Lower lobe of right lung (tissue), 2 donors: ENCODE data around the gene MPZL1. TPM values are rescaled to one million over a fixed set of nuclear protein-coding genes. Genes with fewer than 3 reads are reported as not detected.

Source experiments
- ATAC-seq, 2 donors: fragments of 200-7000 bp; cut with Tn5 transposase; one replicate each; pipeline ENCODE4 v1.9.1; 2020 to 2022; ENCODE audit warnings: mild to moderate bottlenecking in 2 of 2, moderate library complexity in 2 of 2
- DNase-seq: peaks from one replicate; pipeline ENCODE4 v3.0.0-alpha.2; 2020
- H3K27ac ChIP-seq: fragments of 200-600 bp; one replicate; pipeline ENCODE4 v1.8.0; 2022
- H3K27me3 ChIP-seq: fragments of 200-600 bp; one replicate; pipeline ENCODE4 v1.8.0; 2022; ENCODE audit warnings: low read depth
- H3K36me3 ChIP-seq: fragments of 200-600 bp; one replicate; pipeline ENCODE4 v1.8.0; 2022; ENCODE audit warnings: mild to moderate bottlenecking
- H3K4me1 ChIP-seq: fragments of 200-600 bp; one replicate; pipeline ENCODE4 v1.8.0; 2022
- H3K4me3 ChIP-seq: fragments of 200-600 bp; one replicate; pipeline ENCODE4 v1.8.0; 2022; ENCODE audit warnings: mild to moderate bottlenecking
- H3K9me3 ChIP-seq: fragments of 200-600 bp; one replicate; pipeline ENCODE4 v1.8.0; 2022
- intact Hi-C: fragments of 100-400 bp; cut with DNase I; formaldehyde crosslinking; loops from one replicate; pipeline ENCODE4 v1.11.0; 2022
- total RNA-seq: library from RNA; stranded (reverse); fragmentation: NEBNext Ultra II Directional; extraction: Animal tissue kit (Norgen Biotek cat#: 25700); gene quantifications from one replicate; pipeline ENCODE4 v1.2.1, GENCODE V29; 2021
- TF ChIP-seq, protein P1 (sequence below): fragments of 200-600 bp; IDR thresholded peaks from one replicate; pipeline ENCODE4 v1.8.0; 2022; ENCODE audit warnings: antibody characterized with exemption, mild to moderate bottlenecking
- donor health status: DM: no; HTN: yes; CAD: no; lungs with severe emphysema.

Gene MPZL1
- total RNA-seq, 1 donor from 2014 or later = 85.9 TPM

DNA sequence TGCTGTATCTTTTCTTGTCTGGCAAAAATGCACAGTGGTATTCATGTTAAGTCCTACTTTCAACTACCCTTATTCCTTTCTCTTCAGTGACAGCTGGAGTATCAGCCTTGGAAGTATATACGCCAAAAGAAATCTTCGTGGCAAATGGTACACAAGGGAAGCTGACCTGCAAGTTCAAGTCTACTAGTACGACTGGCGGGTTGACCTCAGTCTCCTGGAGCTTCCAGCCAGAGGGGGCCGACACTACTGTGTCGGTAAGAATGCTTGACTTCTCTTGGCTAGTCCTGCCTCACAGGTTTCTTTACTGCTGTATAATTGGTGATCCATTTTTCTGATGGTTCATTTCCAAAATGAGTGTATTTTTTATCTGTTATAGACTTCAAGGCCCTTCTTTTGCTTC lies 43.7 kb downstream of the MPZL1 start:
- intact Hi-C loops = no loop called here

DNA sequence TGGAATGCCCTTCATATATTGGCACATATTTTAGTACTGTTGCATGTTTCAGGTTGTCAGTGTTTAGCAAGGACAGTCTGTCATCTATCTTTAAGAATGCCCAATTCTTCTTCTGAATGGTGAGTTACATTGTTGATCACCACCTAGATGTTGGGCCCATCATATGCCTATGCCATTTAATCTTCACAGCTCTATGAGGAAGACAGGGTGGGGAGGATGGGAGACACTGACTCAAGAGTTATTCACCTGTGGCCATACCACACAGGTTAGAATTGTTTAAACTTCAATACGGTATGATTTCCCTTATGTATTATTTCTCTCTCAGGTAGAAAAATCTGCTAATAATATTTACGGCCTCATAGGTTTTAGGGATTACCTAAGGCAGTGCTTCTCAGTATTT lies 44.8 kb downstream of the MPZL1 start:
- ATAC-seq = no peak
- no peak for DNase-seq
- Histone ChIP-seq H3K4me1 (peaks cover 11% of the 10 kb centered on the region), H3K36me3 (peaks cover 38% of the 10 kb centered on the region), H3K4me3 (no peak overlapping the region), H3K27ac (no peak overlapping the region), H3K9me3 (no peaks in the 10 kb centered on the region), H3K27me3 (no peaks in the 10 kb centered on the region)
- TF ChIP-seq, protein P1, sequence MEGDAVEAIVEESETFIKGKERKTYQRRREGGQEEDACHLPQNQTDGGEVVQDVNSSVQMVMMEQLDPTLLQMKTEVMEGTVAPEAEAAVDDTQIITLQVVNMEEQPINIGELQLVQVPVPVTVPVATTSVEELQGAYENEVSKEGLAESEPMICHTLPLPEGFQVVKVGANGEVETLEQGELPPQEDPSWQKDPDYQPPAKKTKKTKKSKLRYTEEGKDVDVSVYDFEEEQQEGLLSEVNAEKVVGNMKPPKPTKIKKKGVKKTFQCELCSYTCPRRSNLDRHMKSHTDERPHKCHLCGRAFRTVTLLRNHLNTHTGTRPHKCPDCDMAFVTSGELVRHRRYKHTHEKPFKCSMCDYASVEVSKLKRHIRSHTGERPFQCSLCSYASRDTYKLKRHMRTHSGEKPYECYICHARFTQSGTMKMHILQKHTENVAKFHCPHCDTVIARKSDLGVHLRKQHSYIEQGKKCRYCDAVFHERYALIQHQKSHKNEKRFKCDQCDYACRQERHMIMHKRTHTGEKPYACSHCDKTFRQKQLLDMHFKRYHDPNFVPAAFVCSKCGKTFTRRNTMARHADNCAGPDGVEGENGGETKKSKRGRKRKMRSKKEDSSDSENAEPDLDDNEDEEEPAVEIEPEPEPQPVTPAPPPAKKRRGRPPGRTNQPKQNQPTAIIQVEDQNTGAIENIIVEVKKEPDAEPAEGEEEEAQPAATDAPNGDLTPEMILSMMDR = no peak
- intact Hi-C loops = no loop called here

More for the DNA sequence above, 43.7 kb downstream of the MPZL1 start:
- Histone ChIP-seq H3K9me3 (no peaks in the 10 kb centered on the region), H3K4me3 (no peak overlapping the region), H3K36me3 (peaks cover 38% of the 10 kb centered on the region), H3K4me1 (peaks cover 17% of the 10 kb centered on the region), H3K27ac (no peak overlapping the region), H3K27me3 (no peaks in the 10 kb centered on the region)
- DNase-seq (no peak), ATAC-seq (no peak)
- TF ChIP-seq, protein P1 = no peak

DNA sequence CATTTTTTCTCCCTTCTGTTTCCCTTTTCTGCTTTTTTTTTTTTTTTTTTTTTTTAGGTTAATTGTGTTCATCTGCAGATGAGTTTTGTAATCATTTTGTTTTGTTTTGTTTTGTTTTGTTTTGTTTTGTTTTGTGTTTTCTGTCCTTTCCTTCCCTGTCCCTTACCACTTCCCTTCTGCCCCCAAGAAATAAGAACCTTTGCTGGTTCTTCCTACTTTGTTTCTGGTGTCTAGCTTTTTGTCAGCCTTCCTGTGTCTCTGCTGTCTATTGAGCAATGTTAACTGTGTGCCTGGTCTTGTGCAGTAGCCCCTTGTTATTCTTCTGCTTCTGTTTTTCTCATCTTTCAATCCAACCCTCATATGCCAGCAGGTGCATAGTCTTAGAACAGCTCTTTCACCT lies 46.0 kb downstream of the MPZL1 start:
- intact Hi-C loops = no loop called here
- TF ChIP-seq, protein P1 = no peak
- Histone ChIP-seq H3K4me1 (peaks cover 8% of the 10 kb centered on the region), H3K4me3 (no peak overlapping the region), H3K9me3 (no peaks in the 10 kb centered on the region), H3K27me3 (no peaks in the 10 kb centered on the region), H3K27ac (no peak overlapping the region), H3K36me3 (peaks cover 48% of the 10 kb centered on the region)
- DNase-seq (no peak), ATAC-seq (peak in 1 of 2 donors; percentile 61)

DNA sequence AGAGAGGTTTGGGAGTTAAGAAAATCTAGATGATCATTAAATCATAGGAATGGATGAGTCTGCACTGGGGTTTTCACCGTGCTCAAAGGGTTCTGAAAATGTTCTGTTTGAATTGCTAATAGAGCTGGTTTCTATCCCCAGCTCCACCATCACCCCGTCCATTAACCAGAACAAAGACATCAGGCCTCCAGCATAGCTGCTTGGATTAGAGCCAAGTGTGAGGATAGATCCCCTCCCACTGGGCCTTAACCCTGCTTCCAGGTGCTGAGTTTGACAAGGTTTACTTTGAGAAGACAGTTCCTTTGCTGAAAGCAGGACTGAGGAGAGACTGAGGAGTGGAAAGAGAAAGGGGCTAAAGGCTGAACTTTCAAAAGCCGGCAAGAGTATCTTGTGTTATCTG lies 48.3 kb downstream of the MPZL1 start:
- DNase-seq (no peak), ATAC-seq (no peak)
- Histone ChIP-seq H3K27ac (no peak overlapping the region), H3K9me3 (no peaks in the 10 kb centered on the region), H3K4me3 (no peak overlapping the region), H3K4me1 (no peaks in the 10 kb centered on the region), H3K27me3 (no peaks in the 10 kb centered on the region), H3K36me3 (peaks cover 67% of the 10 kb centered on the region)
- intact Hi-C loops = no loop called here
- TF ChIP-seq, protein P1 = no peak

DNA sequence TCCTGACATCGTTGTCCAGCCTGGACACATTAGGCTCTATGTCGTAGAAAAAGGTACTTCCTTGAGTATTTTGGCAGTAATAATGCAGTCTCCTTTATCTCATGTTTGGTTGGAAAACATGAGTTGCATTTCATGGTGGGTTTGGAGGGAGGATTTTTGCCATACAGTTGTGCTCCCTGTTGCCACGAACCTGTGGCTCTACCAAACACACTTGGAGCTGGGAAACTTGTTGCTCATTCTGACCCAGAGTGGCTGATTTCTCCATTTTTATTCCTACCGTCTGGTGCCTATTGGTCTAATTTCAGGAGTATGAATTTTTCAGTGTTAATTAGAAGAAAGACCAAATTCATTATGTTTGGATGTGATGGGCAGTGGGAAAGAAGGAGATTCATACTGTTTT lies 50.7 kb downstream of the MPZL1 start:
- Histone ChIP-seq H3K27ac (no peak overlapping the region), H3K36me3 (peaks cover 56% of the 10 kb centered on the region), H3K27me3 (no peaks in the 10 kb centered on the region), H3K4me3 (no peak overlapping the region), H3K4me1 (no peaks in the 10 kb centered on the region), H3K9me3 (no peaks in the 10 kb centered on the region)
- ATAC-seq (no peak), DNase-seq (no peak)
- TF ChIP-seq, protein P1 = no peak
- intact Hi-C loops = no loop called here

DNA sequence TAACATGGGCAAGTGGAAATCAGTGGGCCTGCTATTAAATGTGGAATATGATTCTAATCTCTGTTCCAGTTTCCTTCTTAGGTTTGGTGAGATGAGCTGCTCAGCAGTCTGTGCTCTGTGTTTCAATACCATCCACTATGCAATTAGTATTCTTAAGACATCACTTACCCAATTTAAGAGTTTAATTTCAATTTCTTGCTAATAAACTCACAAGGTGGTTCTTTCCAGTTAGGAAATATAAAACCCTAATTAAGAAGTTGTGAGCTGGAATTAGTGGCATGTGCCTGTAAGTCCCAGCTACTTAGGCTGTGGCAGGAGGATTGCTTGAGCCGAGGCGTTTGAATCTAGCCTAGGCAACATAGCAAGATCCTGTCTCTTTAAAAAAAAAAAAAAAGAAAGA lies 51.7 kb downstream of the MPZL1 start:
- Histone ChIP-seq H3K36me3 (peaks cover 60% of the 10 kb centered on the region), H3K4me1 (no peaks in the 10 kb centered on the region), H3K27me3 (no peaks in the 10 kb centered on the region), H3K27ac (no peak overlapping the region), H3K9me3 (no peaks in the 10 kb centered on the region), H3K4me3 (no peak overlapping the region)
- TF ChIP-seq, protein P1 = no peak
- intact Hi-C loops = no loop called here
- DNase-seq (no peak), ATAC-seq (no peak)
